Progenitor cell of endocrine pancreas (in vitro differentiated cells): Measurements from ENCODE around the gene EPHA4. TPM values are rescaled to one million over a fixed set of nuclear protein-coding genes. Genes with fewer than 3 reads are reported as not detected.

Experiments used
- DNase-seq: peaks from one replicate; pipeline ENCODE4 v3.0.0; 2021; ENCODE audit warnings: low spot score; ENCODE audit not compliant: unreplicated experiment
- H3K27ac Mint-ChIP-seq: 2 replicates; pipeline ENCODE4 v1.8.0; 2021; ENCODE audit warnings: mild to moderate bottlenecking, moderate library complexity, mixed read lengths
- H3K27me3 Mint-ChIP-seq: 2 replicates; pipeline ENCODE4 v1.8.0; 2021; ENCODE audit warnings: mixed read lengths
- H3K36me3 Mint-ChIP-seq: 2 replicates; pipeline ENCODE4 v1.8.0; 2022; ENCODE audit warnings: mixed read lengths; ENCODE audit not compliant: insufficient read depth
- H3K4me1 Mint-ChIP-seq: 2 replicates; pipeline ENCODE4 v1.8.0; 2021; ENCODE audit warnings: low read depth, mixed read lengths
- H3K4me3 Mint-ChIP-seq: 2 replicates; pipeline ENCODE4 v1.8.0; 2021; ENCODE audit warnings: low read depth, mild to moderate bottlenecking, moderate library complexity, mixed read lengths
- H3K9me3 Mint-ChIP-seq: 2 replicates; pipeline ENCODE4 v1.8.0; 2021; ENCODE audit warnings: low read depth, mixed read lengths
- total RNA-seq: library from RNA; stranded (reverse); gene quantifications from 2 replicates; pipeline ENCODE4 v1.2.1, GENCODE V29; 2021
- TF ChIP-seq, protein P1 (sequence below): fragments of 200-600 bp; sonication (generic); IDR thresholded peaks from one replicate; pipeline ENCODE4 v1.5.0; 2021; ENCODE audit warnings: antibody characterized with exemption, mild to moderate bottlenecking; ENCODE audit not compliant: unreplicated experiment

The EPHA4 gene
- total RNA-seq, 1 donor from 2014 or later, result 41.4 TPM

DNA sequence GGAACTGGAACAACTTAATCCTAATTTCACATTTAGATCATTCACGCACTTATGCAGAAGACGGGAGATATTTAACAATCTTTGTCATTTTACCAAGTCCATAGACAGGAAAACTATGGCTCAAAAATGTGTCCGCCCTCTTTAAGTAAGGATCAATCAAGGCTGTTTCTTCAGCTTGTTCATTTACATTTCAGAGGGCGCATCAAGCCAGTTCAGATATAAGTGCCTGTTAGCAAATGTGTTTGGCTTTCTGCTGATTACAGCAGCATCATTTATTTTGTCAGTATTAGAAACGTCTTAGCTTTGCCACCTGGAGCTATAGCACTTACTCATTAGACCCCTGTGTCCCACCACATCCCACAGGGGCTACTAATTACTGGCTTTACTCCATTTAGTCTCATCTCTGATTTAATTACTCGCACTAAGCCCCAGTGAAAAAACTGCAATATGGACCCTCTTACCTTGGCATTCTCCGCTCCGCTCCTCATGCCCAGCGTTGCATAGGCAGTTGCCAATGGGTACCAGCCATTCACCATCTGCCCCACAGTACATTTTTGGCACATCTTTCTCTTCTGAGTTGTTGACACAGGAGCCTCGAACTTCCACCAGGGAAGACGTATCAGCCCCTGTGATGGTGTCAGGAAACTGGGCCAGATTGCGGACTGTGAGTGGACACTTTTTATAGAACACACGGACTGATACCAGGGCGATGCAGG lies 8.7 kb downstream of the EPHA4 start:
- H3K4me1 Mint-ChIP-seq, result peaks cover 52% of the 10 kb centered on the region
- H3K9me3 Mint-ChIP-seq, result no peaks in the 10 kb centered on the region
- H3K36me3 Mint-ChIP-seq, result peaks cover 9% of the 10 kb centered on the region
- no peak for DNase-seq
- H3K27ac Mint-ChIP-seq, result no peak overlapping the region
- TF ChIP-seq, protein P1, sequence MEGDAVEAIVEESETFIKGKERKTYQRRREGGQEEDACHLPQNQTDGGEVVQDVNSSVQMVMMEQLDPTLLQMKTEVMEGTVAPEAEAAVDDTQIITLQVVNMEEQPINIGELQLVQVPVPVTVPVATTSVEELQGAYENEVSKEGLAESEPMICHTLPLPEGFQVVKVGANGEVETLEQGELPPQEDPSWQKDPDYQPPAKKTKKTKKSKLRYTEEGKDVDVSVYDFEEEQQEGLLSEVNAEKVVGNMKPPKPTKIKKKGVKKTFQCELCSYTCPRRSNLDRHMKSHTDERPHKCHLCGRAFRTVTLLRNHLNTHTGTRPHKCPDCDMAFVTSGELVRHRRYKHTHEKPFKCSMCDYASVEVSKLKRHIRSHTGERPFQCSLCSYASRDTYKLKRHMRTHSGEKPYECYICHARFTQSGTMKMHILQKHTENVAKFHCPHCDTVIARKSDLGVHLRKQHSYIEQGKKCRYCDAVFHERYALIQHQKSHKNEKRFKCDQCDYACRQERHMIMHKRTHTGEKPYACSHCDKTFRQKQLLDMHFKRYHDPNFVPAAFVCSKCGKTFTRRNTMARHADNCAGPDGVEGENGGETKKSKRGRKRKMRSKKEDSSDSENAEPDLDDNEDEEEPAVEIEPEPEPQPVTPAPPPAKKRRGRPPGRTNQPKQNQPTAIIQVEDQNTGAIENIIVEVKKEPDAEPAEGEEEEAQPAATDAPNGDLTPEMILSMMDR, result no peak
- H3K27me3 Mint-ChIP-seq, result no peaks in the 10 kb centered on the region
- H3K4me3 Mint-ChIP-seq, result no peak overlapping the region

DNA sequence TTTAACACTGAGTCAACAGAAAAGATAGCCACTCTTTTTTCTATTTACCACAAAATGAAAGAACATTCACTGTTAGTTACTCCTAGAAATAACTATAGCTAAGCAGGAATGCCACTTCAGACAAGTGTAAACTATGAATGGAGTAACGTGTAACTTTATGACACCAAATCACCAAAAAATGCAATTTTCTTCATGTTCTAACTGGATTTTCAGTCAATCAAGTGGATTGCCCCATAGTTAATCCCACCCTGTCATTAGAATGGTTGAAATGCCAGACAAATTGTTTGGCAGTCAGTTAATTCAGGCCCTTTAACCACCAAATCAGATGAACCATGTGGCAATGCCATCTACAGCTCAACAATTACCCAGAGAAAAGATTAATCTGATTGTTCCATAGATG lies 9.9 kb downstream of the EPHA4 start:
- Mint-ChIP-seq H3K9me3 (no peaks in the 10 kb centered on the region), H3K36me3 (peaks cover 10% of the 10 kb centered on the region), H3K27ac (no peak overlapping the region), H3K4me3 (no peak overlapping the region), H3K27me3 (no peaks in the 10 kb centered on the region), H3K4me1 (peaks cover 45% of the 10 kb centered on the region)
- no peak for DNase-seq
- TF ChIP-seq, protein P1, result no peak

DNA sequence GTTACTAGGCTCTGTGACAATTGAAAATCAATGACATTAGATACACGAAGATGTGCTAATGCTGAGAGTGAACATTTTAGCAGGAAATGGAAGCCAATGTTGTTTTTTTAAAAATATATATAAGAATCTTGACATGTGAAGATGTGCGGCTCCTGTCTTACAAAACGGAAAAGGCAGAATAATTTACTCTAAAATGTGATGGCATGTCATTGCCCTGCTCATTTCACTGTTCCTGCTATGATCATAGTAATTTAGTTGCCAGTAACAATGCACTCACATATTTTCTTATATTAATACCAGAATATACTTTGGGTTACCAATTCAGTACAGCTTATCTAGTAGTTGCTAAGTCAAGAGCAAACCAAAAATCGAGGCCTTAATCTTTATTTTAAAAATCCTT lies 10.3 kb downstream of the EPHA4 start:
- no peak overlapping the region for H3K4me3 Mint-ChIP-seq
- no peaks in the 10 kb centered on the region for H3K27me3 Mint-ChIP-seq
- peaks cover 10% of the 10 kb centered on the region for H3K36me3 Mint-ChIP-seq
- H3K4me1 Mint-ChIP-seq, result peaks cover 43% of the 10 kb centered on the region
- no peak overlapping the region for H3K27ac Mint-ChIP-seq
- TF ChIP-seq, protein P1, result no peak
- no peaks in the 10 kb centered on the region for H3K9me3 Mint-ChIP-seq
- no peak for DNase-seq

DNA sequence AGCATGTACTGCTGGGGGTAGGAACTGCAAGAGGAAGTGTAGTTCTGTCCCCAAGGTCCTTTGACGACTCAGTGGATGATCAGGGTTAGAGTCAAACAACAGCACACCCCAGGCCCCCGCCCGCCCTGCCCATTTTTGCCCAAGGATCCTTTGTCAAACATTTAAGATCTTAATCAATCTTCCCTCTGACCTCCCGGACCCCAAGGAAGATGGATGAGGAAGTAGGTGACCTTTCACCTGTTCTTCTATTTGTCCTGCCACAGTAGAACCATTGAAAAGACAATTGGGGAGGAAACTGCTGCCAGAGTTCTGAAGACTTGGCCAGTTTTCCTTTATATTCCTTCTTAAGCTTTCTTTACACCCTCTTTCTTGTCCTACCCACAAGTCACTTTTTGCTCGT lies 12.1 kb downstream of the EPHA4 start:
- no peaks in the 10 kb centered on the region for H3K27me3 Mint-ChIP-seq
- no peaks in the 10 kb centered on the region for H3K9me3 Mint-ChIP-seq
- no peak for DNase-seq
- no peak overlapping the region for H3K4me3 Mint-ChIP-seq
- H3K27ac Mint-ChIP-seq, result peak overlapping the region; percentile 49
- TF ChIP-seq, protein P1, result no peak
- peaks cover 44% of the 10 kb centered on the region for H3K4me1 Mint-ChIP-seq
- peaks cover 10% of the 10 kb centered on the region for H3K36me3 Mint-ChIP-seq

DNA sequence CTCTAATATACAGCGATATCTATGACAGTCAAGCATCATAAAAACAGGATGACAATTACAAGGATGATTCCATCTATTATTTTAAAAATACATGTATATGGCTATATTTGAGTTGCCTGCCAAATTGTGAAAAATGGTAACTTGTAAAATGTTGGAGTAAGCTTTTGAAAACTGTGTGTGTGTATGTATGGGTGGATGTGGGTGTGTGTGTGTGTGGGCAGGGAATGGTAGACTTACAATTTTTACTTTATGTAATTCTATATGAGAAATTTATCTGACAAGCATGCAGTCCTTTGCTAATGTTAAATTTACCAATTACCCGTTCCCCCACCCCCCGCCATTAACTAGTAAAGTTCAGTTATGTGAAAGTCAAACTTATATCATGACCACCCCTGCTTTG lies 14.0 kb downstream of the EPHA4 start:
- H3K4me1 Mint-ChIP-seq, result peaks cover 52% of the 10 kb centered on the region
- DNase-seq, result no peak
- no peaks in the 10 kb centered on the region for H3K27me3 Mint-ChIP-seq
- TF ChIP-seq, protein P1, result no peak
- no peaks in the 10 kb centered on the region for H3K9me3 Mint-ChIP-seq
- H3K36me3 Mint-ChIP-seq, result peaks cover 5% of the 10 kb centered on the region
- H3K27ac Mint-ChIP-seq, result no peak overlapping the region
- H3K4me3 Mint-ChIP-seq, result no peak overlapping the region
